ENCODE data around the gene POU6F1.

The POU6F1 gene

GRCh38 chr12:51240971-51241370, 23.1 kb upstream of the POU6F1 start:
- H3K27ac ChIP-seq: peak overlapping the region; percentile 99
- no peak for TF ChIP-seq ZFX (IDR thresholded peaks at IDR 0.05; ENCODE audit: borderline replicate concordance)
- no peak for TF ChIP-seq CTCF (IDR thresholded peaks at IDR 0.05)

- H3K27ac ChIP-seq: peak within 1 kb of the TSS; percentile 99
- TF ChIP-seq ZFX (IDR thresholded peaks at IDR 0.05; ENCODE audit: borderline replicate concordance) (no peak), CTCF (IDR thresholded peaks at IDR 0.05) (peak; percentile 26; the same call in 1 of the 2 replicates)
Observed at GRCh38 chr12:51238510-51239334, 20.9 kb upstream of the POU6F1 start, which contains the start of gene DAZAP2. Gene DAZAP2 (plus strand): TSS chr12:51238826. CDS start chr12:51238908, 82 bp downstream.

- peak overlapping the region; percentile 99 for H3K27ac ChIP-seq
- no peak for TF ChIP-seq CTCF (IDR thresholded peaks at IDR 0.05)
- no peak for TF ChIP-seq ZFX (IDR thresholded peaks at IDR 0.05; ENCODE audit: borderline replicate concordance)
Observed at GRCh38 chr12:51238037-51238509, 20.2 kb upstream of the POU6F1 start.

- TF ChIP-seq CTCF (IDR thresholded peaks at IDR 0.05) (no peak), ZFX (IDR thresholded peaks at IDR 0.05; ENCODE audit: borderline replicate concordance) (no peak)
- peak overlapping the region; percentile 99 for H3K27ac ChIP-seq
Observed at GRCh38 chr12:51234530-51234929, 16.7 kb upstream of the POU6F1 start.

GRCh38 chr12:51232642-51233041, 14.8 kb upstream of the POU6F1 start:
- TF ChIP-seq CTCF (IDR thresholded peaks at IDR 0.05) (no peak), ZFX (IDR thresholded peaks at IDR 0.05; ENCODE audit: borderline replicate concordance) (no peak)
- peak overlapping the region; percentile 99 for H3K27ac ChIP-seq

- TF ChIP-seq ZFX (IDR thresholded peaks at IDR 0.05; ENCODE audit: borderline replicate concordance): no peak
- TF ChIP-seq CTCF (IDR thresholded peaks at IDR 0.05): no peak
- H3K27ac ChIP-seq: peak overlapping the region; percentile 99
Observed at GRCh38 chr12:51229116-51229809, 11.4 kb upstream of the POU6F1 start.

All from 22Rv1 (cell line).